ENCODE results near the gene CCDC177.

The CCDC177 gene

GRCh38 chr14:69595336-69595735 is 20.7 kb upstream of the CCDC177 start:
- no peak for DNase-seq

DNA sequence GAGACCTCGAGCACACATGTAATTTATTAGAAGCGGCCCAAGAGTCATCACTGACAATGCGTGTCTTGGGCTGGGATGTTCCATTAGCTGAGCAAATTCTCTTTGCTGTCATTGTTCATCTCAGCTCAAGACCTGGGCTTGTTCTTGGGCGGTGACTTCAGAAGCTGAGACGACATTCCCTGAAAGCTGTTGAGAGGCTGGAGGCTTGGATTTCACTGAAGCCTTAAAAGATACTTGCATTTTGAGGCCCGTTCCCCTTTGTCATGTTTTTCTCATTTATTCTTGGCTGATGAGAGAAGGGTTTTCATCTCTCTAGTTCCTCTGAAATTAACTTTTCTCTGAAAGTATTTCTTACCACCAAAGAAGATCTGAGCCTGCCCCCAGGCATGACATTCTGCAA is 20.2 kb upstream of the CCDC177 start:
- DNase-seq, result no peak

DNA sequence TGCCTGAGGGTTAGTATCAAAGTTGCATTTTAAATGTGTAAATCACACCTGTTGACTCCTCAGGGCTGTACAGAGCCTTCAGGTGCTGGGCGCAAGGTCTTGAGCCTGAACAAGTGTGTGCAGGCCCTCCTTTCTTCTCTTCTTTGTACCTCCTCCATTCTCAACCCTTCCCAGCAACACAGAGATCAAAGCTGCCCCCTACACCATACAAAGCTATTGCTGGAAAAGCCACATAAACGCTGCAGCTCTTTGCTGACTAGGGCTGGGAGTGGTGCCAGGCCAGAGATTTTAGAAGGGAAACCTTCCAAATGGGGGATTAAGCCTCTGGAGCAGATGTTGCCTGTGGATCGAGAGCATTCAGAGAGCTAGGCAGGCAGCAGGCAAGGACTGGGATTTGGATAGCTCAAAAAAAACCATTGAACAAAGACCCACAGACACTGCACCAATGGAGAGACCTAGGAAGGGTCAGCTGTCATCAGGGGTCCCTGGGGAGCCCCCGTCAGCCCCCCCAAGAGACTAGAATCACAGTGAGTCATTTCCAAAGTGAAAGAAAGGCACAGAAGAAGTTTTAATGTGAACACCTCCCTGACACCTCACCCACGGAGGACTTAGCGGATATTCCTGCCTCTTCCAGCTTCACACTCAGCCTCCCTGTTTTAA is 18.5 kb upstream of the CCDC177 start:
- DNase-seq, result no peak

- DNase-seq, result no peak
These were observed 16.6 kb upstream of the CCDC177 start for GRCh38 chr14:69591317-69591716.

DNA sequence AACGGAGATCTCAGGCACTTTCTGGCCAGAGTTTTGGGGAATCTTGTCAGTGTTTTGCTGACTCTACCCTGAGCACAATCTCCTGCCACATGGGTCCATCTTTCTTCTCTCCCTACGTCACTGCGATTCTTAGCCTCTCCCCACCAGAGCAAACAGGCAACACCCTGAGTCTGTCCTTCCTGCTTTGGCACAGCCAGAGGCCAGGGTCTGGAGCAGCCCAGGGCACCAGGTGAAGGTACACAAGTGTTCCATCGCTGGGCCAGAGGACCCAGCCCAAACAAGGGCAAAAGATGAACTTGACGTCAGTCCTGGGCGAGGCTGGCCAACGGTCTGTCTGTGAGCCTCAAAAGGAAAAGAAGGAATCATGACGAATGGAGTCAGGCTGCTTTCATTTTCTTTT is 12.7 kb upstream of the CCDC177 start:
- DNase-seq, result no peak

DNA sequence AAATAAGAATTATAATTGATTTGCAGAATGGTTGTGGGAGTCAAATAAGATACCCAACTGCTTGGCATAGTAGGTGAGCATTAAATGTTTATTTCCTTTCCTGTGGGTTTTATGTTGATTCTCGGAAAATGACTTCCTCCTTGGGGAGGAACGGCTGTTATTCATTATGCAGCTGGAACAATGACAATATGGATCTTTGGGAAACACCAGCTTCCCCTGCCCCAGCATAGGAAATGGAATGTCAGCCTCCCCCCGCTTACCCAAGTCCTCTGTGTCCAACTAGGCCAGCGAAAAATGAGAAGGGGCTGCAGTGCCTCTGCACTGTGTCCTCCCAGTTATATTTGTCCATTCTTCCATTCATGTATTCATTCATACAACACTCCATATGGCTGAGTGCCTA is 11.7 kb upstream of the CCDC177 start:
- DNase-seq, result no peak

DNA sequence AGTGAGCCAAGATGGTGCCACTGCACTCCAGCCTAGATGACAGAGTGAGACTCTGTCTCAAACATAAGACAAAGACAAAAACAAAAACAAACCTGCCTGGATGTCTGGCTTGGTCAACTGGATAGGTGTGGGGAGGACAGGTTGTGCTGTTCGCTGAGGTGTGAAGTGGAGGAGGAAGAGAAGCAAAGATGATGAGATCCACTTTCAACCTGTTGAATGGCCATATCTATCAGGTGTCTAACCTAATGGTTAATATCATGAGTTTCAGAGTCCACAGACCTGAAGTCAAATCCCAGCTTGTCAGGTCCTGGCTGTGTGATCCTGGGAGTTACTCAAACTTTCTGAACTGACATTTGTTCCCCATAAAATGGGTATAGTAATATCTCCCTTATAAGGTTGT is 9.7 kb upstream of the CCDC177 start:
- DNase-seq, result no peak

GRCh38 chr14:69582829-69583228 is 8.2 kb upstream of the CCDC177 start:
- DNase-seq, result no peak

GRCh38 chr14:69582212-69582611 is 7.5 kb upstream of the CCDC177 start:
- DNase-seq, result no peak

- DNase-seq, result no peak
These were observed 6.8 kb upstream of the CCDC177 start for GRCh38 chr14:69581316-69581935.

DNA sequence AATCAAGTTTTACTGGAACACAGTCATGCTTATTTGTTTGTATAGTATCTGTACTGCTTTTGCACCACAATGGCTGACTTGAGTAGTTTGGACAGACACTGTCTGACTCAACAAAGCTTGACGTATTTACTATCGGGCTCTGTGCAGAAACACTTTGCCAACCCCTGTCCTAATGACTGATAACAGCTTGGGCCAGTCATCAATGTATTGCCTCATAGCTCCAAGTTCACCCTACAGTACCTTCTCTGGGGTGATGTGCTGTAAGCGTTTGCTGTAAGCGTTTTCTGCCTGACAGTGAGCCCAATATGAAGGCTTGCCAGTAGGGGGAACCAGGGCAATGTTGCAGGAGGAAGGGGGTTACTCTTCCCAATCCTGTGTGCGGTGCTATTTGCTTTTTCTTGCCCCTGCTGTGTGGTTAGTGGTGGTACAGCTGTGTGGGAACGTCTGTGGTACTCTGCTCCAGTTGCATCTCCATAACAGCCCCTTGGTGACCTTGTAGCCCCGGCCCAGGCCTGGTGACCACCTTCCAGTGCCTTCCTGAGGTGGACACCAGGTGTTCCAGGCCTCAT is 5.4 kb upstream of the CCDC177 start:
- peak; percentile 85 for DNase-seq

DNA sequence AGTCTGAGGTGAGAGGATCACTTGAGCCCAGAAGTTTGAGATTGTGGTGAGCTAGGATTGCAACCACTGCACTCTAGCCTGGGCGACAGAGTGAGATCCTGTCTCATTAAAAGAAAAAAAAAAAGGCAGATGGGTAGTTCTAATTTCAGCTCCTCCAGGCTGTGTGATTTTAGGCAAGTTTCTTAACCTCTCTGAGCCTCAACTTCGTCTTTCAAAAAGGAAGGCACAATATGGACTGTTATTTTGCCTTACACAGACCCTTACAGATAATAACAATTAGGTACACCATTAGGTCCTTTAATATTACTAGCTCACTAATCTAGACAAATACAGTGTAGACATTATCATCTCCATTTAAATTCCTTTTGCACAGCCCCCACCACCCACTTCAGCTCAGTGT is 4.8 kb upstream of the CCDC177 start:
- DNase-seq, result no peak

GRCh38 chr14:69574954-69575295 is 254 bp upstream of the CCDC177 start:
- no peak for DNase-seq

GRCh38 chr14:69573831-69574262 is 824 bp downstream of the CCDC177 start:
- no peak for DNase-seq

DNA sequence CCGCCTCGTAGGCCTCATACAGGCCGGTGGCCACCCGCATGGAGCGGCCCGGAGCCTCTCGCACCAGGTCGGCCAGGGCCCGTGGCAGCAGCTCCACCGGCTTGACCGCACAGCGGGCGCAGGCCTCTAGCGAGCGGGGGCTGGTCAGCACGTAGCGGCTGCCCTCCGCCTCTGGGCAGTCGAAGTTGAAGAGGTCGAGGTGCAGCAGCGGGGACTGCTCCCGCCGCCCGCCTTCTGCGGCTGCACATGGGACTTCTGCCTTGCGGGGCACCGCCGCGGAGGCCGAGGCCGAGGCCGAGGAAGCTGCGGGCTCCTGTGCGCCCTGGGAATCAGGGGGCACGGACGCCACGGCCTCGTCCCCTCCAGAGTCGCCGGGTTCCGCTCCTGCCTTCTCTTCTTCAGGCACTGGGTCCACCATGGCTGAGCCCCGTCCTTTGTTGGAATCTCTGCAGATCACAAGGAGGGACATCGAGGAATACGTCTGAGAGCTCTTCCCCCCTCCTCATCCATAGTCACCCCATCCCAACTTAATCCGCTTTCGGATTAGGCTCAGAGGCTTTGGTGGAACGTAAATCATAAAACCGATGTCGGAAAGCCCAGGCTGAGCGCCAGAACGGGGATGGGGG is 1.4 kb downstream of the CCDC177 start:
- no peak for DNase-seq

- DNase-seq, result no peak
These were observed 1.9 kb downstream of the CCDC177 start for GRCh38 chr14:69572841-69573135.

GRCh38 chr14:69572030-69572840 is 2.4 kb downstream of the CCDC177 start:
- peak; percentile 69 for DNase-seq

DNA sequence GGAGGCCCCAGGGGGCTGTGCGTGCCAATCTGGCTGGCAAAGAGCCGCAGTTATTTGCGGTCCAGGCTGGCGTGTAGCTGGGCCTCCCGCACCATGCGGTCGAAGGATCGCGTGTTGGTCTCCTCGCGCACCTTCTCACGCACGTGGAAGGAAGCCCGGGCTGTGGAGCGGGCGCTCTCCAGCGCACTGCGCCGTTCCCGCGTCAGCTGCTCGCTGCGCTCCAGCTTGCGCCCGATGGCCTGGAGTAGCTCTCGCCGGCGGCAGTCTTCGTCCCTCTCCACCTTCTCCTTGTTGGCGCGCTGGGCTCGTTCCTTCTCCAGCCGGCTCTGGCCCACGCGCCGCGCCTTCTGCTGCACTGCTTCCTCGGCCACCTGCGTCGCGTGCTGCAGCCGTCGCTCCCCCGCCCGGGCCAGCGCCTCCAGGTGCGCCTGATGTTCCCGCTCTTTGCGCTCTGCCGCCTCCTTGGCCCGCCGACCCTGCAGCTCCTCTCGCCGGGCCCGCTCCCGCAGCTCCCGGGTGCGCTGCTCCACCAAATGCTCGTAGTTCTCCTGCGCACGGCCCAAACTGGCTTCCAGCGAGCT is 3.1 kb downstream of the CCDC177 start:
- DNase-seq, result no peak

DNA sequence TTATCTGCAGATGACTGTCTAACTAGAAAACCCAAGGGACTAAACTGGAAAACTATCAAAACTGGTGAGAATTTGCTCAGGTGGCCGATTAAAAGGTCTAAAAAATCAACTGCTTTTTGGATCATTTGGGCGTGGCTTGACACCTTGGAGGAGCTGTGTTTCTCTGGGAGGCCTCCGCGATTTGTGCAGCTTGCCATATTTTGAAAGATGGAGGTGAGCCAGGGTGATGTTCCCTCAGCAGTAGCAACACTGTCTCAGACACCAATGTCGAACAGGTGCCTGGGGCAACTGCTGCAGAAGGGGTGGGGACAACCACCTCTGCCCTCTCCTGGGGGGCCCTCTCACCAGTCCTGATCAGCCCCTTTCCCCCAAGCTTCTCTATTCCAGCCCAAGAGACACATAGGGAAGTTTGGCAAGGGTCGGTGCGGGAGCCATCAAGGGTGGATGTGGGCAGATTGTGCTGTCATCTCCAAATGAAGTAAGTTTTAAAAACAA is 3.8 kb downstream of the CCDC177 start:
- no peak for DNase-seq

- DNase-seq, result no peak
These were observed 4.8 kb downstream of the CCDC177 start for GRCh38 chr14:69569859-69570258.

GRCh38 chr14:69567563-69567962 is 7.1 kb downstream of the CCDC177 start:
- no peak for DNase-seq

- no peak for DNase-seq
These were observed 12.8 kb downstream of the CCDC177 start for GRCh38 chr14:69561893-69562292.

DNA sequence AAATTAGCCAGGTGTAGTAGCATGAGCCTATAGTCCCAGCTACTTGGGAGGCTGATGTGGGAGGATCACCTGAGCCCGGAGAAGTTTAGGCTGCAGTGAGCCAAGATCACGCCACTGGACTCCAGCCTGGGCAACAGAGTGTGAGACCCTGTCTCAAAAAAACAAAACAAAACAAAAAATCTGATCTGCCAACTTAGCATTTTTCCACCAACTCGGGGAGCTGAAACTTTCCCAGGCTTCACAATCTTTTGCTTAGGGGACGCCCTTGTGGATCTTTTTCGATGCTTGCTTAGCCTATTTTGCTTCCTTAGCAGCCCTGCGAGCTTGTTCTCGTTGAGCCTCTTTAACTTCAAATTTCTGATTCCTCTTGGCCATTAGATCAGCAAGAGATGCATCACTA is 13.8 kb downstream of the CCDC177 start:
- DNase-seq, result no peak

All from islet precursor cell (in vitro differentiated cells).